Nephron progenitor cell (in vitro differentiated cells): ENCODE measurements around the gene PRKAA2.

Experiments used
- DNase-seq: peaks from one replicate; pipeline ENCODE4 v3.0.0; 2021
- H3K27ac Mint-ChIP-seq: 2 replicates; pipeline ENCODE4 v1.8.0; 2021; ENCODE audit warnings: mild to moderate bottlenecking, moderate library complexity, mixed read lengths
- H3K27me3 Mint-ChIP-seq: 2 replicates; pipeline ENCODE4 v1.8.0; 2021; ENCODE audit warnings: mild to moderate bottlenecking, low read depth, mixed read lengths; ENCODE audit not compliant: poor library complexity
- H3K36me3 Mint-ChIP-seq: 2 replicates; pipeline ENCODE4 v1.8.0; 2021; ENCODE audit warnings: low read depth, mixed read lengths
- H3K4me1 Mint-ChIP-seq: 2 replicates; pipeline ENCODE4 v1.8.0; 2021; ENCODE audit warnings: mixed read lengths
- H3K4me3 Mint-ChIP-seq: 2 replicates; pipeline ENCODE4 v1.8.0; 2021; ENCODE audit warnings: mild to moderate bottlenecking, moderate library complexity, mixed read lengths
- H3K9me3 Mint-ChIP-seq: 2 replicates; pipeline ENCODE4 v1.8.0; 2021; ENCODE audit warnings: mild to moderate bottlenecking, moderate library complexity, mixed read lengths
- TF ChIP-seq, protein P1 (sequence below): fragments of 200-600 bp; sonication (generic); IDR thresholded peaks from 2 replicates; pipeline ENCODE4 v1.5.0; 2021; ENCODE audit warnings: antibody characterized with exemption

PRKAA2 gene

DNA sequence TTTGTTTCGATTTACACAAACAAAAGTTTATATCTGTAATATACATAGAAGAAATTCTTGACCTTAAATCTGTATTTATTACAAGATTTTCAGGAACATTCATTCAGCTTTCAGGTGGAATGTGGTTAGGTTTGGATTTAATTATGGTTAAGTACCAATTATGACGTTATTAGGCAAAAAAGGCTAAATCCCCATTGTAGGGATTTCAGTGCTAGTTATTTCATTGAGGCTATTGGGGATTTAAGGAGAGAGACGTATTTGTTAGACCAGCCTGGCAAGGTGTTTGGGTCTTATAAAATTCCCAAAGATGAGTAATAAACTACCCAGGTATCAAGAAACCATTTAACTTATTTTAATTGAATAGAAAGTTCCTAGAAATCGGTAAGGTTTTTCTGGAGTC lies 26.0 kb downstream of the PRKAA2 start:
- no peaks in the 10 kb centered on the region for H3K4me1 Mint-ChIP-seq
- no peaks in the 10 kb centered on the region for H3K27me3 Mint-ChIP-seq
- H3K9me3 Mint-ChIP-seq: no peaks in the 10 kb centered on the region
- DNase-seq: no peak
- no peak overlapping the region for H3K27ac Mint-ChIP-seq
- H3K4me3 Mint-ChIP-seq: no peak overlapping the region
- H3K36me3 Mint-ChIP-seq: peaks cover 2% of the 10 kb centered on the region
- TF ChIP-seq, protein P1, sequence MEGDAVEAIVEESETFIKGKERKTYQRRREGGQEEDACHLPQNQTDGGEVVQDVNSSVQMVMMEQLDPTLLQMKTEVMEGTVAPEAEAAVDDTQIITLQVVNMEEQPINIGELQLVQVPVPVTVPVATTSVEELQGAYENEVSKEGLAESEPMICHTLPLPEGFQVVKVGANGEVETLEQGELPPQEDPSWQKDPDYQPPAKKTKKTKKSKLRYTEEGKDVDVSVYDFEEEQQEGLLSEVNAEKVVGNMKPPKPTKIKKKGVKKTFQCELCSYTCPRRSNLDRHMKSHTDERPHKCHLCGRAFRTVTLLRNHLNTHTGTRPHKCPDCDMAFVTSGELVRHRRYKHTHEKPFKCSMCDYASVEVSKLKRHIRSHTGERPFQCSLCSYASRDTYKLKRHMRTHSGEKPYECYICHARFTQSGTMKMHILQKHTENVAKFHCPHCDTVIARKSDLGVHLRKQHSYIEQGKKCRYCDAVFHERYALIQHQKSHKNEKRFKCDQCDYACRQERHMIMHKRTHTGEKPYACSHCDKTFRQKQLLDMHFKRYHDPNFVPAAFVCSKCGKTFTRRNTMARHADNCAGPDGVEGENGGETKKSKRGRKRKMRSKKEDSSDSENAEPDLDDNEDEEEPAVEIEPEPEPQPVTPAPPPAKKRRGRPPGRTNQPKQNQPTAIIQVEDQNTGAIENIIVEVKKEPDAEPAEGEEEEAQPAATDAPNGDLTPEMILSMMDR: no peak

DNA sequence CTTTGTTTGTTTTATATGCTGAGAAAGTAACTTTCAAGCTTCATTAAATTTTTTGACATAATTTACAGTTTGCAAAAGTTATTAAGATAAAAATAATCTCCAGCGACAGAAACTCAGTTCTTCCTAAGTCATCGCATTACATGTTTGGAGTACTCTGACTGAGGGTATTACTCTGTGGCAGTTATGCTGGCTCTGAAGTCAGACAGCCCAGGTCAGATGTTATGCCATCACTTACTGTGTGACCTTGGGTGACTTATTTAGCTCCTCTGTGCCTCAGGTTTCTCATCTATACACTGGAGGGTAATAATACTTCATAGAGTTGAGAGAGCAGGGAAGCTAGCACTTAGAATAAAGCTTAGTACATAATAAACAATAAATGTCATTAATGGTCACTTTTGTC lies 26.4 kb downstream of the PRKAA2 start:
- no peaks in the 10 kb centered on the region for H3K9me3 Mint-ChIP-seq
- H3K27me3 Mint-ChIP-seq: no peaks in the 10 kb centered on the region
- H3K4me3 Mint-ChIP-seq: no peak overlapping the region
- TF ChIP-seq, protein P1: no peak
- H3K27ac Mint-ChIP-seq: no peak overlapping the region
- no peaks in the 10 kb centered on the region for H3K4me1 Mint-ChIP-seq
- DNase-seq: no peak
- H3K36me3 Mint-ChIP-seq: peaks cover 5% of the 10 kb centered on the region

DNA sequence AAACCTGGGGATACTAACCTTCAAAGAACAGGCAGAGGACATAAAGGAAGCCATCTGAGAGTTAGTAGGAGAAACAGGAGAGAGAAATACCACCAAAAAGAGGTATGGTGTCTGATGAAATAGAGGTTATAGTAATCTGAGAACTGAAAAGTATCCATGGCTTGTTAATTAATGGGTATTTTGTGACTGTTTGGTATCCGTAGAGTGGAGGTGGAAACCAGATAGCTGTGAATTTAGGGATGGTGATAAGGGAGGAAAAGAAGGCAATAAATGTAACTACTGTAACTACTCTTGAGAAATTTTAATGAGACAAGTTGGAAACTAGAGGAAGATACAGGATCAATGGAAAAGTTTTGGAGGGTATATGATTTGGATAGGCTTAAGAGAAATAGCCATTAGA lies 27.5 kb downstream of the PRKAA2 start:
- Mint-ChIP-seq H3K36me3 (peaks cover 5% of the 10 kb centered on the region), H3K4me3 (no peak overlapping the region), H3K27me3 (no peaks in the 10 kb centered on the region), H3K9me3 (no peaks in the 10 kb centered on the region), H3K4me1 (no peaks in the 10 kb centered on the region), H3K27ac (no peak overlapping the region)
- no peak for DNase-seq
- TF ChIP-seq, protein P1: no peak

DNA sequence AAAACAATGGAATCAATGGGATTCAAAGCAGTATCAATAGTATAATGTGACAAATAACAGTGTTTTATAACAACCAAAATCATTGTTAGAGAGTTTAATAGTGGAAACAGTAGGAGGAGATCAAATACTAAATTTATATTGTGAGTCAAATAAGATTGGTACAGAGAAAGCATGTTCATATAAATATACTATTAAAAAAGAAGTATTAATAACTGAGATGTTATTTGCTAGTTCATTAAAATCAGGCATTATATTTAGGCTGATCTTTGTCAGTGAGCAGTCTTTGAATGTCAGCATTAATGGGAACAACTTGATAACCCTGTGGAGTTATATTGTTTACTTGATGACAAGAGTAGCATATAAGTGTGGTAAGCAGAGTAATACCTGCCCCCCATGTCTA lies 30.6 kb downstream of the PRKAA2 start:
- no peaks in the 10 kb centered on the region for H3K27me3 Mint-ChIP-seq
- no peak overlapping the region for H3K4me3 Mint-ChIP-seq
- peaks cover 28% of the 10 kb centered on the region for H3K36me3 Mint-ChIP-seq
- no peak overlapping the region for H3K27ac Mint-ChIP-seq
- no peaks in the 10 kb centered on the region for H3K4me1 Mint-ChIP-seq
- H3K9me3 Mint-ChIP-seq: peaks cover 17% of the 10 kb centered on the region
- no peak for DNase-seq
- TF ChIP-seq, protein P1: no peak

GRCh38 chr1:56676571-56677035 lies 31.5 kb downstream of the PRKAA2 start:
- H3K4me3 Mint-ChIP-seq: no peak overlapping the region

DNA sequence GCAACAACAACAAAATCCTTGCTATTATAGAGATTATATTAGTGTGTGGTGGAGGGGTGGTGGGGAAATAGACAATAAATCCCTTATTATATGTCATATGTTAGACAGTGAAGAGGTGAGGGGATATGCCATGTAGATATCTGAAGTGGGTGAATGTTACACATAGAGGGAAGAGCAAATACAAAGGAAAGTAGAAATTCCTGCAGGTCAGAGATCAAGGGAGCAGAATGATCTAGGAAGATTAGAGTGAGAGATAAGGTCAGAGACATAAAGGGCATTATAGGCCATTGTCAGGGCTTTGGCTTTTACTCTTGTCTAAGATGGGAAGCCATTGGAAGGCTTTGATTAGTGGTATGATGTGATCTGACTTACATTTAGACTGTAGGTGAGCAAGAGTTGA lies 38.5 kb downstream of the PRKAA2 start:
- H3K4me3 Mint-ChIP-seq: no peak overlapping the region
- DNase-seq: no peak

More at GRCh38 chr1:56676571-56677035, 31.5 kb downstream of the PRKAA2 start:
- no peak overlapping the region for H3K27ac Mint-ChIP-seq
- H3K4me1 Mint-ChIP-seq: no peaks in the 10 kb centered on the region
- peaks cover 20% of the 10 kb centered on the region for H3K9me3 Mint-ChIP-seq
- H3K36me3 Mint-ChIP-seq: peaks cover 28% of the 10 kb centered on the region
- no peaks in the 10 kb centered on the region for H3K27me3 Mint-ChIP-seq
- DNase-seq: no peak
- TF ChIP-seq, protein P1: no peak

More for the DNA sequence above, 38.5 kb downstream of the PRKAA2 start:
- Mint-ChIP-seq H3K27me3 (no peaks in the 10 kb centered on the region), H3K9me3 (peaks cover 14% of the 10 kb centered on the region), H3K4me1 (peaks cover 3% of the 10 kb centered on the region), H3K36me3 (peaks cover 20% of the 10 kb centered on the region), H3K27ac (no peak overlapping the region)
- TF ChIP-seq, protein P1: no peak
